GM19025 (cell line): ENCODE results near the gene LLCFC1.

Source experiments
- ATAC-seq: cut with Tn5 transposase; IDR thresholded peaks from one replicate; pipeline ENCODE4 v1.9.1; 2021; ENCODE audit warnings: mild to moderate bottlenecking, low read depth, moderate library complexity; ENCODE audit not compliant: unreplicated experiment

LLCFC1 gene

GRCh38 chr7:142908921-142909890, 30.1 kb upstream of the LLCFC1 start:
- ATAC-seq = no peak

GRCh38 chr7:142910031-142910433, 29.3 kb upstream of the LLCFC1 start:
- no peak for ATAC-seq

GRCh38 chr7:142910481-142910880, 28.8 kb upstream of the LLCFC1 start:
- ATAC-seq = no peak

GRCh38 chr7:142913051-142913450, 26.2 kb upstream of the LLCFC1 start:
- ATAC-seq = no peak

- no peak for ATAC-seq
These were observed 25.7 kb upstream of the LLCFC1 start for GRCh38 chr7:142913566-142913965.

- no peak for ATAC-seq
These were observed 25.2 kb upstream of the LLCFC1 start for GRCh38 chr7:142914121-142914520.

- ATAC-seq = no peak
These were observed 24.0 kb upstream of the LLCFC1 start for GRCh38 chr7:142915315-142915714.

- ATAC-seq = no peak
These were observed 22.8 kb upstream of the LLCFC1 start for GRCh38 chr7:142916508-142916907.

- ATAC-seq = no peak
These were observed 21.8 kb upstream of the LLCFC1 start for GRCh38 chr7:142917447-142917846.

GRCh38 chr7:142918901-142919300, 20.4 kb upstream of the LLCFC1 start:
- no peak for ATAC-seq

GRCh38 chr7:142919656-142920055, 19.6 kb upstream of the LLCFC1 start:
- no peak for ATAC-seq

GRCh38 chr7:142923391-142923790, 15.9 kb upstream of the LLCFC1 start:
- no peak for ATAC-seq

GRCh38 chr7:142925413-142925812, 13.9 kb upstream of the LLCFC1 start:
- ATAC-seq = no peak

- no peak for ATAC-seq
These were observed 12.1 kb upstream of the LLCFC1 start for GRCh38 chr7:142927085-142927745.

- ATAC-seq = no peak
These were observed 11.3 kb upstream of the LLCFC1 start for GRCh38 chr7:142927949-142928348.

- ATAC-seq = no peak
These were observed 9.1 kb upstream of the LLCFC1 start for GRCh38 chr7:142930126-142930730.

GRCh38 chr7:142932386-142933091, 6.7 kb upstream of the LLCFC1 start:
- ATAC-seq = no peak

- ATAC-seq = no peak
These were observed 6.2 kb upstream of the LLCFC1 start for GRCh38 chr7:142933092-142933475.

- ATAC-seq = no peak
These were observed 5.7 kb upstream of the LLCFC1 start, which contains the start of gene TRPV5 for GRCh38 chr7:142933624-142934023. Gene TRPV5 (minus strand): TSS chr7:142933746. CDS start chr7:142933459, 287 bp downstream.

- no peak for ATAC-seq
These were observed 5.2 kb upstream of the LLCFC1 start for GRCh38 chr7:142934056-142934455.
